ENCODE results near the gene EME2. TPM values are rescaled to one million over a fixed set of nuclear protein-coding genes. Genes with fewer than 3 reads are reported as not detected.
A peak's percentile ranks its signal among the peaks of the same experiment; 100 is the strongest.

EME2 gene
- total and polyA plus RNA-seq, 2 of the 13 experiments (the other 11 are each of a cell fraction or from before 2014, with no cell fraction given): 4.4 to 7.6 TPM

DNA sequence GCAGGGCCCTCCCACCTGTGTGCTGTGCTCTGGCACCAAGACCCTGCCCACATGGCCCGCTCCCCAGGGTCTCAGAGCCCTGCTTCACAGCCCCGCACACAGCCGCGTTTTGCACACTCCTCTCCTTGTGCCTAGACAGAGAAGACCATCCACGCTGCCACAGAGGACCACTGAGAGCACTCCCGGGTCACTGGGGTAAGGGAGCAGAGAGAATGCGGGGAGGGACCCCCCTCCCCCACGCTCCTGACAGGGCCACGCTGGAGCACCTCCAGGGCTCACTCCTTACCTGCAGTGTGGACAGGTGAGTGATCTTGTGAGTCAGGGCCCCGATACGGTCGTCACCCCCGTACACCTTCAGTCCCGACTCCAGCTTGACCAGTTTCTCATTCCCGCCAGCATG lies 47.0 kb downstream of the EME2 start (continued):
- TF ChIP-seq, protein P1, sequence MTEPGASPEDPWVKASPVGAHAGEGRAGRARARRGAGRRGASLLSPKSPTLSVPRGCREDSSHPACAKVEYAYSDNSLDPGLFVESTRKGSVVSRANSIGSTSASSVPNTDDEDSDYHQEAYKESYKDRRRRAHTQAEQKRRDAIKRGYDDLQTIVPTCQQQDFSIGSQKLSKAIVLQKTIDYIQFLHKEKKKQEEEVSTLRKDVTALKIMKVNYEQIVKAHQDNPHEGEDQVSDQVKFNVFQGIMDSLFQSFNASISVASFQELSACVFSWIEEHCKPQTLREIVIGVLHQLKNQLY (CRISPR knock-in tag; IDR thresholded peaks at IDR 0.05): no peak

- H3K9me3 ChIP-seq (ENCODE audit: low read length): no peaks in the 10 kb centered on the region
- CTCF ChIA-PET (ENCODE audit: low intra/inter-chr PET ratio, low total read pairs): no interaction called here
- in situ Hi-C loops (cut with HindIII; ENCODE audit: extremely low pct_ligation_motif_present, low pct_unique_long_range_greater_than_20kb): loop anchor here (5.0 kb wide), 1 partner anchor 38 kb away; the partner anchor contains the start of genes NUBP2 and SPSB3
- H2AFZ ChIP-seq (ENCODE audit: low read length): no peak overlapping the region
- H3K4me2 ChIP-seq (ENCODE audit: low read depth, low read length): no peak overlapping the region
- intact Hi-C loops (cut with micrococcal nuclease; ENCODE audit: unreplicated experiment): no loop called here
- H3K4me1 ChIP-seq (ENCODE audit: insufficient read depth, low read length): peaks cover 20% of the 10 kb centered on the region
- POLR2A ChIA-PET: no interaction called here
- H3K27me3 ChIP-seq (ENCODE audit: control insufficient read depth in 1 of 2, insufficient read depth in 2 of 2, low read length in 2 of 2): no peaks in the 10 kb centered on the region
- H3K9ac ChIP-seq (ENCODE audit: insufficient read depth, low read depth, low read length): no peak overlapping the region
- H3K79me2 ChIP-seq (ENCODE audit: insufficient read depth, low read length): peaks cover 14% of the 10 kb centered on the region
- H4K20me1 ChIP-seq (ENCODE audit: insufficient read depth, low read length): no peaks in the 10 kb centered on the region; the same call in 1 of the 2 replicates
- FAIRE-seq: no peak
- no peak overlapping the region for H3K27ac ChIP-seq (ENCODE audit: extremely low read length, insufficient read depth, low read length)
- TF ChIP-seq ZNF382 (CRISPR knock-in tag; IDR thresholded peaks at IDR 0.05; ENCODE audit: borderline replicate concordance): no peak
- no peak for TF ChIP-seq TSC22D2 (CRISPR knock-in tag; IDR thresholded peaks at IDR 0.05; ENCODE audit: borderline replicate concordance)
- TF ChIP-seq PHF8 (CRISPR knock-in tag; IDR thresholded peaks at IDR 0.05): no peak
- TF ChIP-seq POLR2AphosphoS2 (IDR thresholded peaks at IDR 0.05; ENCODE audit: low read depth, low read length): no peak
- TF ChIP-seq, protein P2, sequence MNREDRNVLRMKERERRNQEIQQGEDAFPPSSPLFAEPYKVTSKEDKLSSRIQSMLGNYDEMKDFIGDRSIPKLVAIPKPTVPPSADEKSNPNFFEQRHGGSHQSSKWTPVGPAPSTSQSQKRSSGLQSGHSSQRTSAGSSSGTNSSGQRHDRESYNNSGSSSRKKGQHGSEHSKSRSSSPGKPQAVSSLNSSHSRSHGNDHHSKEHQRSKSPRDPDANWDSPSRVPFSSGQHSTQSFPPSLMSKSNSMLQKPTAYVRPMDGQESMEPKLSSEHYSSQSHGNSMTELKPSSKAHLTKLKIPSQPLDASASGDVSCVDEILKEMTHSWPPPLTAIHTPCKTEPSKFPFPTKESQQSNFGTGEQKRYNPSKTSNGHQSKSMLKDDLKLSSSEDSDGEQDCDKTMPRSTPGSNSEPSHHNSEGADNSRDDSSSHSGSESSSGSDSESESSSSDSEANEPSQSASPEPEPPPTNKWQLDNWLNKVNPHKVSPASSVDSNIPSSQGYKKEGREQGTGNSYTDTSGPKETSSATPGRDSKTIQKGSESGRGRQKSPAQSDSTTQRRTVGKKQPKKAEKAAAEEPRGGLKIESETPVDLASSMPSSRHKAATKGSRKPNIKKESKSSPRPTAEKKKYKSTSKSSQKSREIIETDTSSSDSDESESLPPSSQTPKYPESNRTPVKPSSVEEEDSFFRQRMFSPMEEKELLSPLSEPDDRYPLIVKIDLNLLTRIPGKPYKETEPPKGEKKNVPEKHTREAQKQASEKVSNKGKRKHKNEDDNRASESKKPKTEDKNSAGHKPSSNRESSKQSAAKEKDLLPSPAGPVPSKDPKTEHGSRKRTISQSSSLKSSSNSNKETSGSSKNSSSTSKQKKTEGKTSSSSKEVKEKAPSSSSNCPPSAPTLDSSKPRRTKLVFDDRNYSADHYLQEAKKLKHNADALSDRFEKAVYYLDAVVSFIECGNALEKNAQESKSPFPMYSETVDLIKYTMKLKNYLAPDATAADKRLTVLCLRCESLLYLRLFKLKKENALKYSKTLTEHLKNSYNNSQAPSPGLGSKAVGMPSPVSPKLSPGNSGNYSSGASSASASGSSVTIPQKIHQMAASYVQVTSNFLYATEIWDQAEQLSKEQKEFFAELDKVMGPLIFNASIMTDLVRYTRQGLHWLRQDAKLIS (CRISPR knock-in tag; IDR thresholded peaks at IDR 0.05): no peak
- no peak for TF ChIP-seq ZNF331 (CRISPR knock-in tag; IDR thresholded peaks at IDR 0.05)
- peak; percentile 70 for TF ChIP-seq AGO2 (optimal IDR thresholded peaks at IDR 0.05; ENCODE audit: low read depth, low read length)
- TF ChIP-seq RBFOX2 (IDR thresholded peaks at IDR 0.05; ENCODE audit: low read depth, low read length): peak; percentile 25
- no peak for TF ChIP-seq RFXAP (CRISPR knock-in tag; IDR thresholded peaks at IDR 0.05; ENCODE audit: borderline replicate concordance)
- peaks cover 16 to 44% of the 10 kb centered on the region in 2 experiments; a peak in 4 of 5 replicates for H3K36me3 ChIP-seq (replicated peaks in 1 of 2; ENCODE audit: control insufficient read depth in 1 of 2, insufficient read depth in 2 of 2, low read length in 2 of 2)
- no peak overlapping the region for H3K4me3 ChIP-seq (replicated peaks in 1 of 3; ENCODE audit: insufficient read depth in 1 of 3, low read depth in 2 of 3, low read length in 3 of 3)
- BruUV-seq (replicated peaks): no TSS peak
- DNase-seq (ENCODE audit: low spot score): no peak
- no peak for ATAC-seq
- WGBS (ENCODE audit: low lambda C conversion rate): 98% methylated on average over 12 of the region's 25 CpGs
Observed at GRCh38 chr16:1820096-1820945, 47.7 kb downstream of the EME2 start.

All from HepG2 (cell line).